Nephron (organoid): ENCODE results near the gene PEX11A.

ENCODE experiments used
- H3K27ac Mint-ChIP-seq, 3 experiments: 2 replicates each; pipeline ENCODE4 v1.8.0; 2020; ENCODE audit warnings: mixed read lengths in 3 of 3, mild to moderate bottlenecking in 2 of 3, moderate library complexity in 1 of 3
- H3K27me3 Mint-ChIP-seq: 2 replicates; pipeline ENCODE4 v1.8.0; 2021; ENCODE audit warnings: low read depth, mild to moderate bottlenecking, moderate library complexity, mixed read lengths
- H3K36me3 Mint-ChIP-seq: 2 replicates; pipeline ENCODE4 v1.8.0; 2020; ENCODE audit warnings: low read depth, mixed read lengths
- H3K4me1 Mint-ChIP-seq: 2 replicates; pipeline ENCODE4 v1.8.0; 2020; ENCODE audit warnings: mixed read lengths
- H3K4me3 Mint-ChIP-seq, 3 experiments: 2 replicates each; pipeline ENCODE4 v1.8.0; 2020; ENCODE audit warnings: mild to moderate bottlenecking in 3 of 3, mixed read lengths in 3 of 3, moderate library complexity in 2 of 3
- H3K9me3 Mint-ChIP-seq: 2 replicates; pipeline ENCODE4 v1.8.0; 2020; ENCODE audit warnings: mixed read lengths
- TF ChIP-seq, protein P1 (sequence below), 3 experiments: fragments of 200-600 bp; sonication (generic); IDR thresholded peaks; one replicate each; pipeline ENCODE4 v1.5.0; 2021; ENCODE audit warnings: antibody characterized with exemption in 3 of 3; ENCODE audit not compliant: unreplicated experiment in 3 of 3

The PEX11A gene

DNA sequence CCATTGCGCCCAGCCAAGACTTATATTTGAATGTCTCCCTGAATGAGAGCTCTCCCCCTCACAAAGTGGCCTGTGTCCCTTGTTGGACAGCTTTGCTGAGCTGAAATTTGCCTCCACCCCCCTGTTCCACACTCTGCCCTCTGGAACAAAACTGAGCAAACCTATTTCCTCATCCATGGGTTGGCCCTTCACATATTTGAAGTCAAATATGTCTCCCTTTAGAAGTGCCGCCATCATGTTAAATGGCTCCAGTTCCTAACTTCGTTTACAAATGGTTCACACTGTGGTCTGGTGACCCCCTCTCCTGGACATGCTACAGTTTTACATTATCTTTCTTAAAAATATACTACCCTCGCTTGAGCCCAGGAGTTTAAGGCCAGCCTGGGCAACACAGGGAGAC is 16.0 kb downstream of the PEX11A start:
- no peaks in the 10 kb centered on the region for H3K9me3 Mint-ChIP-seq
- TF ChIP-seq, protein P1, sequence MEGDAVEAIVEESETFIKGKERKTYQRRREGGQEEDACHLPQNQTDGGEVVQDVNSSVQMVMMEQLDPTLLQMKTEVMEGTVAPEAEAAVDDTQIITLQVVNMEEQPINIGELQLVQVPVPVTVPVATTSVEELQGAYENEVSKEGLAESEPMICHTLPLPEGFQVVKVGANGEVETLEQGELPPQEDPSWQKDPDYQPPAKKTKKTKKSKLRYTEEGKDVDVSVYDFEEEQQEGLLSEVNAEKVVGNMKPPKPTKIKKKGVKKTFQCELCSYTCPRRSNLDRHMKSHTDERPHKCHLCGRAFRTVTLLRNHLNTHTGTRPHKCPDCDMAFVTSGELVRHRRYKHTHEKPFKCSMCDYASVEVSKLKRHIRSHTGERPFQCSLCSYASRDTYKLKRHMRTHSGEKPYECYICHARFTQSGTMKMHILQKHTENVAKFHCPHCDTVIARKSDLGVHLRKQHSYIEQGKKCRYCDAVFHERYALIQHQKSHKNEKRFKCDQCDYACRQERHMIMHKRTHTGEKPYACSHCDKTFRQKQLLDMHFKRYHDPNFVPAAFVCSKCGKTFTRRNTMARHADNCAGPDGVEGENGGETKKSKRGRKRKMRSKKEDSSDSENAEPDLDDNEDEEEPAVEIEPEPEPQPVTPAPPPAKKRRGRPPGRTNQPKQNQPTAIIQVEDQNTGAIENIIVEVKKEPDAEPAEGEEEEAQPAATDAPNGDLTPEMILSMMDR (IDR thresholded peaks at IDR 0.05; ENCODE audit: unreplicated experiment in 3 of 3), result no peak

DNA sequence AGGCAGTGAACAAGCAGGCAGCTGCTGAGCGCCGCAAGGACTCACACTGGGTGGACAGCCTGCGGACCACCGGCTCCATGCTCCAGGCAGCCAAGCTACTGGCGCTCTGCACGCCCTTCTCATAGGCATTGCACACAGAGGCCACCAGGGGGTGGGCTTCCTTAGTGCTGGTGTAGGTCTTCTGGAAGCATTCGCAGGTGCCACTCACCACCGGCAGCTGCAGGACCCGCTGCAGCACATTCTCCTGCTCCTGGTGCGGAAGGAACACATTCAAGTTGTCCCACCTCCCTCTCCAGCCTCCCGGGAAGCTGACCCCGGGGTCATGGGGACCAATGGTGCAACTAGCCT is 17.4 kb downstream of the PEX11A start:
- TF ChIP-seq, protein P1 (IDR thresholded peaks at IDR 0.05; ENCODE audit: unreplicated experiment in 3 of 3), result peak; percentile 28 to 47 (median 47)
- H3K4me3 Mint-ChIP-seq, result no peak overlapping the region
- peaks cover 10% of the 10 kb centered on the region for H3K27me3 Mint-ChIP-seq
- no peaks in the 10 kb centered on the region for H3K9me3 Mint-ChIP-seq
- H3K36me3 Mint-ChIP-seq, result no peaks in the 10 kb centered on the region
- H3K27ac Mint-ChIP-seq, result no peak overlapping the region
- peaks cover 16% of the 10 kb centered on the region for H3K4me1 Mint-ChIP-seq

More for the DNA sequence above, 16.0 kb downstream of the PEX11A start:
- H3K4me3 Mint-ChIP-seq, result no peak overlapping the region
- H3K27me3 Mint-ChIP-seq, result peaks cover 5% of the 10 kb centered on the region
- H3K27ac Mint-ChIP-seq, result no peak overlapping the region
- H3K36me3 Mint-ChIP-seq, result no peaks in the 10 kb centered on the region
- peaks cover 23% of the 10 kb centered on the region for H3K4me1 Mint-ChIP-seq

DNA sequence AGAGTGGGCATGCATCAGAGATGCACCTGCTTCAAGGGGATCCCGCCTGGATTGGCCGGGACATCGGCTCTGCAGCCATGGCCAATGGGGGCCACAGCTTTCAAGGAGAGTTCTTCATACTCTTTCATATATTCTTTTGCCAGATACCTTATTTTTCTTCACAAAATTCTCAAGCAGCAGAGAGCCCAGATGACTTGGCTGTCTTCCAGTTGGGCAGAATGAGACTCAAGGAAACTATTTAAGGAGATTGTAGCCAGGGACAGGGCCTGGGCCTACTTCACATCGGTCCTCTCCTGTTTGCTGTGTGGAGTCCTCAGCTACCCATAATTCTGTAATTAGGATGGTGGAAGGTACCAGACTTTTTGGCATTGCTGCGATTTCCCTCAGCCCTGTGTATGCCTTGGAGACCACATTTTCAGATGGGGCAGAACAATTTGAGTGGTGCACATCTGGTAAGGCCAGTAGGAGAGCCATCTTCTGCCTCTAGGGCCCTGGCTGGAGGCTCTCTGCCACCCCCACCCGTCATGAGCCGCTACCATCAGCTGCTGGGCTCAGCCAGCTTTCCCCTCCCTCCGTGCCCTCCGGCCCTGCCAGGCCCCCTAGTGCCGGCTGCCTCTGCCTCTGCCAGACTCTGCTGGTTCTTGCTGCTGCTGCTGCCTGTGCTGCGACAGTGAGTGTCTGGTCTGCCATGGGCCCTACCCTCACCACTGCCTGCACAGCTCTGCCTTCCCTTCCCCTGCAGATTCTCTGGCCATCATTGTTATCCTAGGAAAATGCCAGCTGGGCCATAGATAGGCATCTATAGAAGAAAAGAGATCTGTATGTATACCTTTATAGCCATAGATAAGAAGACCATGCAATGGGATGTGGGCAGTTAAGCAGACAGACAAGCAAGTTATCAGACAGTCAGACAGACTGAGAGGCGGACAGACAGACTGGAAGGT is 18.1 kb downstream of the PEX11A start:
- peaks cover 16% of the 10 kb centered on the region for H3K4me1 Mint-ChIP-seq
- no peaks in the 10 kb centered on the region for H3K9me3 Mint-ChIP-seq
- H3K27ac Mint-ChIP-seq, result no peak overlapping the region
- H3K4me3 Mint-ChIP-seq, result no peak overlapping the region
- H3K27me3 Mint-ChIP-seq, result peaks cover 10% of the 10 kb centered on the region
- TF ChIP-seq, protein P1 (IDR thresholded peaks at IDR 0.05; ENCODE audit: unreplicated experiment in 3 of 3), result no peak
- no peaks in the 10 kb centered on the region for H3K36me3 Mint-ChIP-seq

DNA sequence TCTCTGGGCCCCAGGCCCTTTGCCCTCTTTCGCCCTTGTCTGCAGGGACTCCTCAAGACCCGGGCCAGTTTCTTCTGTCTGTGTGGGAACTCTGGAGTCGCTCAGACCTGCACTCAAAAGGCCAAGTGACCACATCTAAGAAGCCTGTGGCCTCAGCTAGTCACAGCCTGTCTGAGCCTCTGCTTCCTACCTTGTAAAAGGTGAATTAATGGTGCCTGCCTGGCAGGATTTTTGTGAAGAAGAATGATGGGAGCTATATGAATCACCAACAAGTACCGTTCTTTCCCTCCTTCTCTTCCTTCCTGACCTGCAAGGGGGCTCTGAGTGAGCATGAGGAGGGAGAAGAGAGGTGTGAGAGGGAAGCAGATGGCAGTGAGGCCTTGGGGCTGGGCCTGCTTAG is 18.9 kb downstream of the PEX11A start:
- Mint-ChIP-seq H3K4me3 (no peak overlapping the region), H3K36me3 (no peaks in the 10 kb centered on the region), H3K27ac (no peak overlapping the region), H3K27me3 (peaks cover 10% of the 10 kb centered on the region), H3K9me3 (no peaks in the 10 kb centered on the region), H3K4me1 (peaks cover 16% of the 10 kb centered on the region)
- TF ChIP-seq, protein P1 (IDR thresholded peaks at IDR 0.05; ENCODE audit: unreplicated experiment in 3 of 3), result no peak

DNA sequence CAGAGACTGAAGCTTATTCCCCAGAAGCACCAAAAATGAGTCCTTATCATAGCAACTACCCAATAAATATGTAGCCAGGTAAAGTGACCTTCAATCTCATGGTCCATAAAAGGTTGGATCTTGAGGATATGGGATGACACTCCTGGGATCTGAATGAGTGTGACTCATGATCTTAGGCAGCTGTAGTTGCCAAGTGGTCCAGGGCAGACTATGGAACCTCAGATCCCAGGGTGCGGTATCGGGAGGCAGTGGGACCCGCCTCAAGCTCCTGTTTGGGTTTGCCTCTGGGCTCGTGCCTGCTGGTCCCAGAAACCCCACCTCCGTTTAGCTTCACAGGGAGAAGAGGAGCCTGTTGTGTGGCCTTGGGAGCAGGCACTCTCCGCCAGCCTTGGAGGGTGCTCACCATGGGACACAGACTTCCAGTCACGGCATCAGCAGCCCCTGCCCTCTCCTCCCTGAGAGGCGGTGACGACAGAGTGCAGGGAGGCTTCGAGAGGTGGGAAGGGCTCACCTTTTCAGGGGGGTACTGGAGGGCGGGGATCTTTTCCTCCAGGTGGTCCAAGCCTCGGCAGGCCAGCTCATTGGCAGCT is 19.5 kb downstream of the PEX11A start:
- TF ChIP-seq, protein P1 (IDR thresholded peaks at IDR 0.05; ENCODE audit: unreplicated experiment in 3 of 3), result no peak
- H3K36me3 Mint-ChIP-seq, result no peaks in the 10 kb centered on the region

More for the DNA sequence above, 19.5 kb downstream of the PEX11A start:
- Mint-ChIP-seq H3K4me3 (no peak overlapping the region), H3K4me1 (peaks cover 16% of the 10 kb centered on the region), H3K27ac (peak overlapping the region in 1 of 3 experiments; percentile 45), H3K9me3 (no peaks in the 10 kb centered on the region), H3K27me3 (peaks cover 10% of the 10 kb centered on the region)
